ENCODE data around the gene LPP. TPM values are rescaled to one million over a fixed set of nuclear protein-coding genes. Genes with fewer than 3 reads are reported as not detected.

Gene LPP
- total and polyA plus RNA-seq, 10 of the 15 experiments (the other 5 are each of a cell fraction or from before 2014, with no cell fraction given): under 0.01 to 0.62 (median 0.03) TPM

GRCh38 chr3:188855675-188856074 lies 701.7 kb downstream of the LPP start:
- no peaks in the 10 kb centered on the region for H3K36me3 ChIP-seq (ENCODE audit: control insufficient read depth in 2 of 2, insufficient read depth in 2 of 2, low read length in 1 of 2)
- ChIA-PET POLR2A (no interaction called here), RAD21 (ENCODE audit: unreplicated experiment) (no interaction called here), SMC1A (ENCODE audit: uncharacterized antibody, unreplicated experiment) (no interaction called here), CTCF (no interaction called here)
- H3K9me3 ChIP-seq (replicated peaks; ENCODE audit: control insufficient read depth, insufficient read depth, low read length): no peaks in the 10 kb centered on the region
- in situ Hi-C loops (cut with MboI) (no loop called here), intact Hi-C loops (cut with micrococcal nuclease; ENCODE audit: unreplicated experiment) (no loop called here)
- no peak for FAIRE-seq
- no TSS peak for BruUV-seq (replicated peaks)
- H4K20me1 ChIP-seq (ENCODE audit: control insufficient read depth, insufficient read depth): no peaks in the 10 kb centered on the region; the same call in 1 of the 2 replicates
- H3K4me3 ChIP-seq: no peak overlapping the region
- H2AFZ ChIP-seq (ENCODE audit: control insufficient read depth, low read depth, low read length): no peak overlapping the region
- no peak overlapping the region for H3K9ac ChIP-seq (ENCODE audit: control insufficient read depth, insufficient read depth, low read length)
- no peaks in the 10 kb centered on the region for H3K79me2 ChIP-seq (ENCODE audit: control insufficient read depth, insufficient read depth, low read length)
- H3K4me2 ChIP-seq (ENCODE audit: control insufficient read depth, insufficient read depth): no peak overlapping the region
- ATAC-seq: no peak
- DNase-seq (ENCODE audit: low read depth, low spot score): no peak
- H3K4me1 ChIP-seq (ENCODE audit: control insufficient read depth, insufficient read depth, low read length): no peaks in the 10 kb centered on the region
- TF ChIP-seq ASH2L (IDR thresholded peaks at IDR 0.05; ENCODE audit: borderline replicate concordance, low read depth) (no peak), MYC (IDR thresholded peaks at IDR 0.05; ENCODE audit: insufficient read depth, insufficient read length, insufficient replicate concordance, low read length, severe bottlenecking) (no peak), TBL1XR1 (IDR thresholded peaks at IDR 0.05; ENCODE audit: low read depth, low read length) (no peak), SP1 (IDR thresholded peaks at IDR 0.05; ENCODE audit: low read depth, low read length) (no peak), IKZF2 (IDR thresholded peaks at IDR 0.05) (no peak), RB1 (IDR thresholded peaks at IDR 0.05; ENCODE audit: borderline replicate concordance) (no peak), PML (IDR thresholded peaks at IDR 0.05; ENCODE audit: low read length) (no peak), NR2F1 (conservative IDR thresholded peaks at IDR 0.05) (no peak), WRNIP1 (IDR thresholded peaks at IDR 0.05; ENCODE audit: borderline replicate concordance, low read depth, low read length) (no peak), EGR1 (IDR thresholded peaks at IDR 0.05; ENCODE audit: borderline replicate concordance in 1 of 2, low read depth in 2 of 2, low read length in 2 of 2) (no peak)
- H3K27ac ChIP-seq (ENCODE audit: control insufficient read depth, insufficient read depth): no peak overlapping the region
- no peaks in the 10 kb centered on the region; a peak in 2 of 4 replicates for H3K27me3 ChIP-seq (replicated peaks in 1 of 2; ENCODE audit: control insufficient read depth in 2 of 2, insufficient read depth in 2 of 2, low read length in 1 of 2)
- WGBS (ENCODE audit: insufficient coverage, insufficient replicate concordance, low lambda C conversion rate, missing lambda C conversion rate): 10% methylated on average over 3 of the region's 3 CpGs

- ChIA-PET CTCF (no interaction called here), RAD21 (ENCODE audit: unreplicated experiment) (no interaction called here), SMC1A (ENCODE audit: uncharacterized antibody, unreplicated experiment) (no interaction called here), POLR2A (no interaction called here)
- no TSS peak for BruUV-seq (replicated peaks)
- in situ Hi-C loops (cut with MboI): no loop called here
- DNase-seq (ENCODE audit: low read depth, low spot score) (no peak), ATAC-seq (no peak), FAIRE-seq (no peak)
- Histone ChIP-seq H4K20me1 (ENCODE audit: control insufficient read depth, insufficient read depth) (no peaks in the 10 kb centered on the region; the same call in 1 of the 2 replicates), H3K36me3 (ENCODE audit: control insufficient read depth in 2 of 2, insufficient read depth in 2 of 2, low read length in 1 of 2) (no peaks in the 10 kb centered on the region), H3K4me1 (ENCODE audit: control insufficient read depth, insufficient read depth, low read length) (no peaks in the 10 kb centered on the region), H3K27me3 (replicated peaks in 1 of 2; ENCODE audit: control insufficient read depth in 2 of 2, insufficient read depth in 2 of 2, low read length in 1 of 2) (no peaks in the 10 kb centered on the region; a peak in 2 of 4 replicates), H3K9ac (ENCODE audit: control insufficient read depth, insufficient read depth, low read length) (no peak overlapping the region), H3K9me3 (replicated peaks; ENCODE audit: control insufficient read depth, insufficient read depth, low read length) (no peaks in the 10 kb centered on the region), H3K4me3 (no peak overlapping the region), H3K4me2 (ENCODE audit: control insufficient read depth, insufficient read depth) (no peak overlapping the region), H3K79me2 (ENCODE audit: control insufficient read depth, insufficient read depth, low read length) (no peaks in the 10 kb centered on the region), H3K27ac (ENCODE audit: control insufficient read depth, insufficient read depth) (no peak overlapping the region), H2AFZ (ENCODE audit: control insufficient read depth, low read depth, low read length) (no peak overlapping the region)
- 41% methylated on average over 3 of the region's 3 CpGs for WGBS (ENCODE audit: insufficient coverage, insufficient replicate concordance, low lambda C conversion rate, missing lambda C conversion rate)
- intact Hi-C loops (cut with micrococcal nuclease; ENCODE audit: unreplicated experiment): no loop called here
- TF ChIP-seq USF2 (IDR thresholded peaks at IDR 0.05; ENCODE audit: borderline replicate concordance, low read depth, low read length) (no peak), SUPT20H (IDR thresholded peaks at IDR 0.05; ENCODE audit: borderline replicate concordance, control insufficient read depth, low read depth, low read length) (no peak), BCL3 (IDR thresholded peaks at IDR 0.05; ENCODE audit: borderline replicate concordance, insufficient read depth, low read depth, low read length, poor library complexity, severe bottlenecking) (no peak), LARP7 (IDR thresholded peaks at IDR 0.05) (no peak), CREB1 (IDR thresholded peaks at IDR 0.05; ENCODE audit: low read depth) (no peak), ATF7 (IDR thresholded peaks at IDR 0.05; ENCODE audit: low read depth) (no peak), SRF (IDR thresholded peaks at IDR 0.05; ENCODE audit: low read depth in 2 of 2, low read length in 2 of 2) (no peak), SMAD1 (IDR thresholded peaks at IDR 0.05; ENCODE audit: low read depth, partially characterized antibody) (no peak), NRF1 (conservative IDR thresholded peaks at IDR 0.05; ENCODE audit: low read depth, low read length) (no peak)
Measured at GRCh38 chr3:188860147-188860546, 706.2 kb downstream of the LPP start.

Data from GM12878 (cell line).